Upper lobe of left lung (tissue), 4 donors: ENCODE data around the gene SEMA3D.

Experiments used
- CTCF ChIP-seq, 6 experiments: fragments of 450-650 bp in 4 of 6; fragments of 200-600 bp in 2 of 6; sonication (generic) in 2 of 6; IDR thresholded peaks; one replicate each; pipeline ENCODE4 v1.5.1; 2016 to 2019; ENCODE audit warnings: antibody characterized with exemption in 6 of 6
- EP300 ChIP-seq, 4 donors: sonication (generic); formaldehyde crosslinking; IDR thresholded peaks; one replicate each; pipeline ENCODE4 v1.5.1; 2017; ENCODE audit warnings: antibody characterized with exemption in 4 of 4, control low read depth in 2 of 4
- POLR2A ChIP-seq, 4 donors: fragments of 450-650 bp; IDR thresholded peaks; one replicate each; pipeline ENCODE4 v1.5.1; 2016 to 2017; ENCODE audit warnings: antibody characterized with exemption in 4 of 4, mild to moderate bottlenecking in 2 of 4
- POLR2AphosphoS5 ChIP-seq, 2 donors: sonication (generic); formaldehyde crosslinking; IDR thresholded peaks; one replicate each; pipeline ENCODE4 v1.5.1; 2017; ENCODE audit warnings: antibody characterized with exemption in 2 of 2

- TF ChIP-seq POLR2A (IDR thresholded peaks at IDR 0.05) = no peak
- no peak for TF ChIP-seq CTCF (IDR thresholded peaks at IDR 0.05)
- TF ChIP-seq EP300 (IDR thresholded peaks at IDR 0.05) = no peak
- TF ChIP-seq POLR2AphosphoS5 (IDR thresholded peaks at IDR 0.05) = no peak
Measured at GRCh38 chr7:85221796-85222195, 34.9 kb upstream of the SEMA3D start.
